ENCODE results near the gene CCDC148.
"Not testable (repeated sequence)": the region's sequence is repeated elsewhere in the genome, so short reads cannot be mapped to it uniquely, and the experiment has no call there.

Gene CCDC148

DNA sequence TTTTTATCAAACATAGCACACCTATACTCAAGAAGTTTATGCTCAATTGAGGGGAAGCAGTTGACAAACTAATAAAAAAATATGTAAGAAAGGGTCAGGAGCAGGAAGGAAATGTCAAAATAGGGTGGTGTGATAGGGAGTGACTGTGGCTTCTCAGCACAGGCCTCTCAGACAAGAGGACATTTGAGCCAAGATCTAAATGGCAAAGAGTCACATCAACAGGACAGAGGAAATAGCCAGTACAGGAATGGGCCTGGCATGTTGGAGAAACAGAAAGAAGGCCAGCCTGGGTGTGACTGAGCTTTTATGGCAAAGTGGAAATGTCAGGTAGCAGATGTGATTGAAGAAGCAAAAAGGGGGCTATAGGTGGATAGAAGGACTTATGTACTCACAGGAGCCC is 117.0 kb downstream of the CCDC148 start:
- no peak overlapping the region for H3K4me3 ChIP-seq (ENCODE audit: low read depth, low read length)
- DNase-seq (ENCODE audit: low read depth), result no peak
- TF ChIP-seq, protein P1, sequence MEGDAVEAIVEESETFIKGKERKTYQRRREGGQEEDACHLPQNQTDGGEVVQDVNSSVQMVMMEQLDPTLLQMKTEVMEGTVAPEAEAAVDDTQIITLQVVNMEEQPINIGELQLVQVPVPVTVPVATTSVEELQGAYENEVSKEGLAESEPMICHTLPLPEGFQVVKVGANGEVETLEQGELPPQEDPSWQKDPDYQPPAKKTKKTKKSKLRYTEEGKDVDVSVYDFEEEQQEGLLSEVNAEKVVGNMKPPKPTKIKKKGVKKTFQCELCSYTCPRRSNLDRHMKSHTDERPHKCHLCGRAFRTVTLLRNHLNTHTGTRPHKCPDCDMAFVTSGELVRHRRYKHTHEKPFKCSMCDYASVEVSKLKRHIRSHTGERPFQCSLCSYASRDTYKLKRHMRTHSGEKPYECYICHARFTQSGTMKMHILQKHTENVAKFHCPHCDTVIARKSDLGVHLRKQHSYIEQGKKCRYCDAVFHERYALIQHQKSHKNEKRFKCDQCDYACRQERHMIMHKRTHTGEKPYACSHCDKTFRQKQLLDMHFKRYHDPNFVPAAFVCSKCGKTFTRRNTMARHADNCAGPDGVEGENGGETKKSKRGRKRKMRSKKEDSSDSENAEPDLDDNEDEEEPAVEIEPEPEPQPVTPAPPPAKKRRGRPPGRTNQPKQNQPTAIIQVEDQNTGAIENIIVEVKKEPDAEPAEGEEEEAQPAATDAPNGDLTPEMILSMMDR (IDR thresholded peaks at IDR 0.05; ENCODE audit: control insufficient read depth, extremely low read depth, insufficient read depth), result no peak

DNA sequence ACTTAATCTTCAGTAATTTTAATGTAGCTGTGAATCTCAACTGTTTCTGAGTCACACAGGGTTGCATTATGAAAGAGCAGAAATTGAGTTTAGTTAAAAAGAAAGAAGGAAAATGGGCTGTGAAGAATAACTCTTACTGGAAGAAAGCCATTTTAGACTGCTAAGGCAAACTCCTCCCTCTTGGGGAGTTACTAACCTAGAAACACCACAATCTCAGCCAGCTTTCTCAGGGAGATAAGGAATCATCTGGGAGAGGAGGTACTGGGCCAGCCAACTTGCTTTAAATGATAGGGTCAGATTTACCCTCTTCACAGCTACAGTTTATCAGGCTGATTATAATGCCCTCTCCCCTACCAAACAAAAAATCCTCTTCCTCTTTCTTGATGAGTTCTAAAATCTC is 119.5 kb downstream of the CCDC148 start:
- no peak overlapping the region for H3K4me3 ChIP-seq (ENCODE audit: low read depth, low read length)
- TF ChIP-seq, protein P1 (IDR thresholded peaks at IDR 0.05; ENCODE audit: control insufficient read depth, extremely low read depth, insufficient read depth), result no peak
- no peak for DNase-seq (ENCODE audit: low read depth)

DNA sequence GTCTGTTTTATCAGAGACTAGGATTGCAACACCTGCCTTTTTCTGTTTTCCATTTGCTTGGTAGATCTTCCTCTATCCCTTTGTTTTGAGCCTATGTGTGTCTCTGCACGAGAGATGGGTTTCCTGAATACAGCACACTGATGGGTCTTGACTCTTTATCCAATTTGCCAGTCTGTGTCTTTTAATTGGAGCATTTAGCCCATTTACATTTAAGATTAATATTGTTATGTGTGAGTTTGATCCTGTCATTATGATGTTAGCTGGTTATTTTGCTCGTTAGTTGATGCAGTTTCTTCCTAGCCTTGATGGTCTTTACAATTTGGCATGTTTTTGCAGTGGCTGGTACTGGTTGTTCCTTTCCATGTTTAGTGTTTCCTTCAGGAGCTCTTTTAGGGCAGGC is 124.8 kb downstream of the CCDC148 start:
- DNase-seq (ENCODE audit: low read depth); H3K4me3 ChIP-seq (ENCODE audit: low read depth, low read length): not testable (repeated sequence)

DNA sequence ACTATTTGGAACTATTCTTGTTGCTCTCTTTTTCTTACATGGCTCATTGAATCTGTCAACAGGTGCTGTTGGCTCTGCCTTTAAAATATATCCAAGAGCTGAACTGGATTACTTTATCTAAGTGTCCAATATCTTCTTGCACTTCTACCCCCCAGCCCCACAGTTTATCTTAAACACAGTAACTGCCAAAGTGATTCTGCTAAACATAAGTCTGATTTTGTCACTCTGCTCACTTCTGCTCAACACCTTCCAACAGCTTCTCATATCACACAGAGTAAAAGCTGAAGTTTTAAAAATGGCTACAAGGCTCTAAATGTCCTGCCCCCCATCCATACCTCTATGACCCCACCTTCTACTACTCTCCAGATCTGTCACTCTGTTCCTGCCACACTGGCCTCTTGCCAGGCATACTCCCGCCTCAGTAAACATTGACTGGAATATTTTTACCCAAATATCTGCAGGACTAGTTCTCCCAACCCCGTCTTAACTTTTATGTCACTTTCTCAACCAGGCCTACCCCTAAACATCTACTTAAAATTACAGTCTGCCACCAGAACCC is 130.7 kb downstream of the CCDC148 start:
- TF ChIP-seq, protein P1 (IDR thresholded peaks at IDR 0.05; ENCODE audit: control insufficient read depth, extremely low read depth, insufficient read depth), result no peak
- H3K4me3 ChIP-seq (ENCODE audit: low read depth, low read length), result no peak overlapping the region
- no peak for DNase-seq (ENCODE audit: low read depth)

DNA sequence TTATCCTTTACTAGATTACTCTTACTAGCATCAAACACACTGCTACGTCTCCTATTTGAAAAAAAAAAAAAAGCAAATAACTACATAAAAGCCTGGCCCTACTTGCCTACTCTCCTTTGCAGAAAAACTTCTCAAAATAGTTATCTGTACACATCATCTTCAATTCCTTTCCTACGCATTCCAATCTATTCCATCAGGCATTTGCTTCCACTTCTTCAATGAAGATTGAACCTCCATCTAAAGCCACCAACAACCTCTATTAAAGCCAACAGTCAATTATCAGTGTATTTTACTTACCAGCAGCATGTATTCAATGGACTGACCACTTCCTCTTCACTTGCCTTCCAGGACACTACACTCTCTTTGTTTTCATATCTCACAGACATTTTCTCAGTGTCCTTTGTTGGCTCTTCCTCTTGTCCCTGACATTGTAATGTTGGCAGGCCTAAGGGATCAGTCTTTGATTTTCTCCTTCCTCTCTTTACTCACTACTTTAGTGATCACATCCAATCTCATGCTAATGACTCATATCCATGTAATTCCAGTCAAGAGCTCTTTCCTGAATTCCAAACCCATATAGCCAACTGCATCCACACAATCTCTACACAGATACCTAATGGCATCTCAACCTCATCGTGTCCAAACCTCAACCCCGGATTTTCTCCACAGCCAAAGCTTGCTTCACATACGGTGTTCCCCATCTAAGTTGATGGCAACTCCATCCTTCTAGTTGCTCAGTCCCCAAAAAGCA is 131.3 kb downstream of the CCDC148 start:
- TF ChIP-seq, protein P1 (IDR thresholded peaks at IDR 0.05; ENCODE audit: control insufficient read depth, extremely low read depth, insufficient read depth), result no peak
- no peak overlapping the region for H3K4me3 ChIP-seq (ENCODE audit: low read depth, low read length)
- DNase-seq (ENCODE audit: low read depth), result no peak

DNA sequence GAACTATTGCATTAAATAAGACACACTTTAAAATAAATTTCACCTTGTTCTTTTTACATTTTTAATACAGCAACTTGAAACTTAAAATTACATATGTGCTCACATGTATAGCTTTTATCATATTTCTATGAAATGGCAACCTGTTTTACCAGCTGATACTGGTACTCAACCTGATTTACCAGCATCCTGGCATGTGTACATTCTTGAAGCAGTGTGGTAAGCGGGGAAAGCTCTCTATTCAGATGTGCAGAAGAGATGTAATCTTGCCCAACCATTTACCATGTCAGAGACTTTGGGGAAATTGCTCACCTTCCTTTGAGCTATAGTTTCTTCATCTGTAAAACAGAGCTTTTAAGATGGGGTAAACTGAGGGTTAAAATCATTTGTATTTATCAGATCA is 133.2 kb downstream of the CCDC148 start:
- TF ChIP-seq, protein P1 (IDR thresholded peaks at IDR 0.05; ENCODE audit: control insufficient read depth, extremely low read depth, insufficient read depth), result no peak
- DNase-seq (ENCODE audit: low read depth), result no peak
- H3K4me3 ChIP-seq (ENCODE audit: low read depth, low read length), result no peak overlapping the region

DNA sequence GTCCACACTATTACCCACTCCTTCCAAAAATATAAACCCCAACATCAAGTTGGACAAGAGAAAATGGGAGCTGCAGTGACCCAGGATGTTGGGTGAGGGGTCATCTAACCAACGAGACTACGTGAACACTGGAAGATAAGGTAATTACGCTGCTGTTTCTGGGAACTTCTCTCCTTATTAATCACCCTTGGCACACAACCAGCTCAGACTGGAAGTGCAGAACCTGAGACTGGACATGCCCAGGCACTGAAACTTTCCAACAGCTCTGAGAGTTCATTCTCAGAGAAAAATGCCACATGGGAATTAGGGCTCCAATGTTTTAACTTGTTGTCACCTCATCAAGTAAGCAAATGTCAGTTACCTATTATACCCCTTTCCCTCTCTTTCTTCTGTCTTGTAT is 135.3 kb downstream of the CCDC148 start:
- no peak for DNase-seq (ENCODE audit: low read depth)
- no peak overlapping the region for H3K4me3 ChIP-seq (ENCODE audit: low read depth, low read length)
- TF ChIP-seq, protein P1 (IDR thresholded peaks at IDR 0.05; ENCODE audit: control insufficient read depth, extremely low read depth, insufficient read depth), result no peak

Data from LNCaP clone FGC (cell line).